DOHH2 (cell line): ENCODE measurements around the gene FARS2.

ENCODE experiments used
- H3F3A ChIP-seq: fragments of 200-600 bp; sonication (generic), shearing (Covaris generic); 2 replicates; pipeline ENCODE4 v1.6.0; 2016; ENCODE audit warnings: antibody characterized with exemption, mild to moderate bottlenecking; ENCODE audit not compliant: control insufficient read depth, insufficient read depth
- H3K27ac ChIP-seq: fragments of 200-600 bp; sonication (generic); 2 replicates; pipeline ENCODE4 v1.5.1; 2014; ENCODE audit warnings: low read depth, mild to moderate bottlenecking, low read length, moderate library complexity
- H3K27me3 ChIP-seq: fragments of 200-600 bp; sonication (generic); 2 replicates; pipeline ENCODE4 v1.6.1; 2014; ENCODE audit warnings: mild to moderate bottlenecking, low read length, mixed read lengths; ENCODE audit not compliant: control insufficient read depth
- H3K36me3 ChIP-seq: fragments of 200-600 bp; sonication (generic); 2 replicates; pipeline ENCODE4 v1.6.1; 2014; ENCODE audit warnings: mild to moderate bottlenecking, low read length, moderate library complexity, mixed read lengths; ENCODE audit not compliant: control insufficient read depth
- H3K4me1 ChIP-seq: fragments of 200-600 bp; sonication (generic); 2 replicates; pipeline ENCODE4 v1.6.1; 2014; ENCODE audit warnings: mild to moderate bottlenecking, low read length, mixed read lengths; ENCODE audit not compliant: control insufficient read depth
- H3K4me2 ChIP-seq: fragments of 200-600 bp; sonication (generic); 2 replicates; pipeline ENCODE4 v1.6.0; 2014; ENCODE audit warnings: mild to moderate bottlenecking, low read length, moderate library complexity
- H3K4me3 ChIP-seq: fragments of 200-600 bp; sonication (generic); 2 replicates; pipeline ENCODE4 v1.5.1; 2014; ENCODE audit warnings: mild to moderate bottlenecking, low read length, mixed read lengths
- H3K79me2 ChIP-seq: fragments of 200-600 bp; sonication (generic); 2 replicates; pipeline ENCODE4 v1.6.1; 2014; ENCODE audit warnings: mild to moderate bottlenecking, low read length, mixed read lengths; ENCODE audit not compliant: control insufficient read depth
- H3K9me2 ChIP-seq: fragments of 200-600 bp; sonication (generic); replicated peaks from 2 replicates; pipeline ENCODE4 v1.6.1; 2014; ENCODE audit warnings: mild to moderate bottlenecking, low read length, mixed read lengths; ENCODE audit not compliant: control insufficient read depth
- H3K9me3 ChIP-seq: fragments of 200-600 bp; sonication (generic); 2 replicates; pipeline ENCODE4 v1.6.1; 2014; ENCODE audit warnings: antibody characterized with exemption, low read length, mixed read lengths; ENCODE audit not compliant: control insufficient read depth, insufficient read depth
- H4K20me1 ChIP-seq: fragments of 200-600 bp; sonication (generic); 2 replicates; pipeline ENCODE4 v1.6.0; 2014; ENCODE audit warnings: low read depth, mild to moderate bottlenecking, antibody characterized with exemption, low read length, moderate library complexity; ENCODE audit not compliant: control insufficient read depth, insufficient read depth
- CTCF ChIP-seq: fragments of 200-600 bp; sonication (generic); IDR thresholded peaks from one replicate; pipeline ENCODE4 v1.5.1; 2014; ENCODE audit warnings: antibody characterized with exemption, mild to moderate bottlenecking, low read depth, low read length; ENCODE audit not compliant: poor library complexity, severe bottlenecking
- EZH2phosphoT487 ChIP-seq: fragments of 200-600 bp; sonication (generic); IDR thresholded peaks from 2 replicates; pipeline ENCODE4 v1.6.1; 2017; ENCODE audit warnings: borderline replicate concordance, mild to moderate bottlenecking, antibody characterized with exemption, low read length, moderate library complexity, mixed read lengths

FARS2 gene

GRCh38 chr6:5501837-5502236, 240.5 kb downstream of the FARS2 start:
- Histone ChIP-seq H3K9me2 (no peaks in the 10 kb centered on the region), H3K27ac (no peak overlapping the region), H3F3A (no peaks in the 10 kb centered on the region), H3K4me1 (peaks cover 11% of the 10 kb centered on the region), H3K36me3 (no peaks in the 10 kb centered on the region), H3K4me3 (no peak overlapping the region), H4K20me1 (no peaks in the 10 kb centered on the region), H3K9me3 (no peaks in the 10 kb centered on the region), H3K4me2 (no peak overlapping the region), H3K79me2 (no peaks in the 10 kb centered on the region), H3K27me3 (no peaks in the 10 kb centered on the region)
- TF ChIP-seq CTCF (no peak), EZH2phosphoT487 (no peak)

- H3K9me2 ChIP-seq, result no peaks in the 10 kb centered on the region
- TF ChIP-seq CTCF, result no peak
- no peaks in the 10 kb centered on the region for H3K79me2 ChIP-seq
- peaks cover 20% of the 10 kb centered on the region for H3K4me1 ChIP-seq
- no peak overlapping the region for H3K4me2 ChIP-seq
- no peaks in the 10 kb centered on the region for H3K36me3 ChIP-seq
- no peaks in the 10 kb centered on the region for H3K9me3 ChIP-seq
- H3K27ac ChIP-seq, result no peak overlapping the region
- H3F3A ChIP-seq, result no peaks in the 10 kb centered on the region
- no peaks in the 10 kb centered on the region for H4K20me1 ChIP-seq
- H3K4me3 ChIP-seq, result no peak overlapping the region
- H3K27me3 ChIP-seq, result no peaks in the 10 kb centered on the region
Observed at GRCh38 chr6:5504078-5504477, 242.8 kb downstream of the FARS2 start.

GRCh38 chr6:5506149-5506548, 244.8 kb downstream of the FARS2 start:
- Histone ChIP-seq H3F3A (no peaks in the 10 kb centered on the region), H3K27me3 (no peaks in the 10 kb centered on the region), H3K79me2 (no peaks in the 10 kb centered on the region), H3K4me3 (no peak overlapping the region), H3K4me1 (peaks cover 20% of the 10 kb centered on the region), H4K20me1 (no peaks in the 10 kb centered on the region), H3K27ac (no peak overlapping the region), H3K9me2 (no peaks in the 10 kb centered on the region), H3K4me2 (peak overlapping the region; percentile 45), H3K36me3 (no peaks in the 10 kb centered on the region), H3K9me3 (no peaks in the 10 kb centered on the region)
- TF ChIP-seq EZH2phosphoT487 (no peak), CTCF (no peak)

- 0 out of 2 replicates have a peak overlapping the region, but pooled peaks have one; percentile 10 for H3K27ac ChIP-seq
Observed at GRCh38 chr6:5506597-5506996, 245.3 kb downstream of the FARS2 start.

More at GRCh38 chr6:5506597-5506996, 245.3 kb downstream of the FARS2 start:
- no peaks in the 10 kb centered on the region for H4K20me1 ChIP-seq
- no peaks in the 10 kb centered on the region for H3K27me3 ChIP-seq
- no peak for TF ChIP-seq EZH2phosphoT487
- no peak for TF ChIP-seq CTCF
- peak overlapping the region; percentile 45 for H3K4me2 ChIP-seq
- H3F3A ChIP-seq, result no peaks in the 10 kb centered on the region
- no peaks in the 10 kb centered on the region for H3K36me3 ChIP-seq
- H3K4me3 ChIP-seq, result peak overlapping the region; percentile 5; the same call in 1 of the 2 replicates
- peaks cover 20% of the 10 kb centered on the region for H3K4me1 ChIP-seq
- H3K79me2 ChIP-seq, result no peaks in the 10 kb centered on the region
- no peaks in the 10 kb centered on the region for H3K9me3 ChIP-seq
- no peaks in the 10 kb centered on the region for H3K9me2 ChIP-seq
